ENCODE data around the gene CRMP1.

- TF ChIP-seq MAFK (IDR thresholded peaks at IDR 0.05; ENCODE audit: low read depth, low read length), result no peak
- TF ChIP-seq RAD21 (IDR thresholded peaks at IDR 0.05; ENCODE audit: low read length), result no peak
- TF ChIP-seq CTCF (conservative IDR thresholded peaks at IDR 0.05; ENCODE audit: low read depth, low read length), result no peak
- TF ChIP-seq POLR2A (IDR thresholded peaks at IDR 0.05; ENCODE audit: low read depth, low read length), result no peak
- TF ChIP-seq USF2 (IDR thresholded peaks at IDR 0.05; ENCODE audit: low read depth, low read length), result no peak
- no peak for TF ChIP-seq SMC3 (IDR thresholded peaks at IDR 0.05; ENCODE audit: low read depth, low read length)
- TF ChIP-seq MAZ (IDR thresholded peaks at IDR 0.05; ENCODE audit: borderline replicate concordance, low read depth, low read length), result no peak
- TF ChIP-seq NFE2L2 (IDR thresholded peaks at IDR 0.05; ENCODE audit: low read depth, low read length), result no peak
- no peak for TF ChIP-seq BHLHE40 (IDR thresholded peaks at IDR 0.05; ENCODE audit: low read depth, low read length)
These were observed 22.8 kb downstream of the CRMP1 start for GRCh38 chr4:5869966-5870619.
